ELR (cell line): ENCODE measurements around the gene BOC.
A peak's percentile ranks its signal among the peaks of the same experiment; 100 is the strongest.

Source experiments
- DNase-seq: peaks from one replicate; pipeline ENCODE4 v3.0.0-alpha.2; 2015; ENCODE audit warnings: low read depth

The BOC gene

DNA sequence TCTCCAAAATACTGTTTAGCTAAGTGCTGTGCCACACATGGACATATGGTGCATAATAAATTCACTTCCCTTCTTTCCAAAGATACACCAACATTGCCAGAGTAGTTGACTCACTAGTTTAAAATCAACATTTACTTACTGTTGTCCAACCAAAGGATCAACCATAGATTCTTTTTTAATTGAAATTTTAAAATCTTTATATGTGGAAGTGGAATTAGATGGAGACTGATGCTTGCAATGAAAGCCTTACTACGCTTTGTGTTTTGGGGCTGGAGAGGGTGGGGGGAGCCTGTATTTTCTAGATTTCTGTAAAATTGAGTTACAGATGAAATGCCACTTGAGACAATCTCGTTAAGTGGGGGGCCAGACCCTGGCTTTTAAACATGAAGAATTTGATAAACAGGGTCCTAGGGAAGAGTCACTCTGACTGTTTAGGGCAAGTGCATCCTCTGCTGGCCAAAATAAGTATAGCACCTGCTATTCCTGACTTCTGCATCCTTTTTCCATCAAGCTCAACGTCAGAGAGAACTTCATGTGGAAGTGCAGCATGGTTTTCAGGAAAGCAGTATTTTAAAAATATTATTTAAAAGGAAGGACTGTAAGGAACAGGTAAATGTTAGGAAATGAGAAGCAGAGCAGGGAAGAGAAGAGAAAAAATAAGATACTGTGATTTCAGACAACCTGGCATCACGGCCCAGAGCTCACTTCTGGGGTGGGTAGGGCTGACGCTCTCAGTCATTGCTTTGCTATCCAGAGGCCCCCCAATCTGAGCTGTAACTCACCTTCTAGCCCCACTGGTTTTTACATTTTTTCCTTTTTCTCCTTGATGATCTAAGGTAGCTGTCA, 76.7 kb downstream of the BOC start:
- peak; percentile 74 for DNase-seq

DNA sequence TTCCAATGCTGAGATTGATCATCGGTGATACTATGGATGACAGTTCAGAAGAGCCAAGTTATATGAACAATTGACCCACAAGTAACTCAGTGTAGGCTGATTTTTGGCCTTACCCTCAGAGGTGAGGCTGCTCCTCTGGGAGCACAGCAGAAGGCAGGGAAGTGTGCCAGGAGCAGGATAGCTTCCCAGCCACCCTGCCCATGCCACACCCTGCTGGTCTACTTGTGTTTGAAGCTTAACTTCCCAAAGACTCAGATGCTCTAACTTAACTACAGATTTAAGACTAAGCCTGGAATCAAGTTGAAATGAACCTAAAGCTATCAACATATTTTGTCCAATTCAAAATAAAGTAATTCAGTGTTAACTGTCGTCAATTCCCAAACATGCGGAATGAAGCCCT, 77.5 kb downstream of the BOC start:
- no peak for DNase-seq

DNA sequence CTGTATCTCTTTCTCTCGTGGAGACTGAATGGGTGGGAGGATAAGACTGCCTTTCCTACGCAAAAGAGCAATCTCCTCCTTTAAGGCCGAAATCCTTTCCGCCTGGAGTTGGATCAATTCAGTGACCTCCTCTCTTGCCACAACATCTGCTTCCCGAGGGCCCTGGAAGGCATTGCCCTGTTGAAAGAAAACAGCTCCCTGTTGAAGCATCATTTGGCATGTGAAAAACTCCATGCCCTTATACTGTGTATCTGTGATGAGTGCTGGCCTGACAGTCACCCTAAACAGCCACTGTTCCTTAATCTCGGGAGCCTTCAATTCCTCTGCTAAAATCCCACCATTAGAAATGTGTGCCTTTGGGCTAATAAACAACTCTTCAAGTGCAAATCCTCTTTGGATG, 80.2 kb downstream of the BOC start:
- DNase-seq = no peak

DNA sequence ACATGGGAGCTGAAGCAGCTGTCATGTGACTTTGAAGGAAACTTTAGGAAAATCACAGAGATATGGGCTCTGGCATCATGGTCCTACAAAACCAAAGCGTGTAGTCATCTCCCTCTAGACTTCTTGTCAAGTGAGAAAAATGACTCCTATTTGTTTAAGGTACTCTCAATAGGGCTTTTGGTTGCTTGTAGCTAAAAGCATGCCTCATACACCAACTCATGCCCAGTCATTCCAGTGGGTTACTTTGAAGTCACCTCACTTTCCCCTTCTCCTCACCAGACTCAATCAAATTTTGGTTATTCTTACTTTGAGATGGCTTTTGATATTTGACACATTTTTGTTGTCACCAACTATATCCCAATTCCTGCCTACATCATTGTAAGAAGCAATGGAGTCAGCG, 81.6 kb downstream of the BOC start:
- no peak for DNase-seq

DNA sequence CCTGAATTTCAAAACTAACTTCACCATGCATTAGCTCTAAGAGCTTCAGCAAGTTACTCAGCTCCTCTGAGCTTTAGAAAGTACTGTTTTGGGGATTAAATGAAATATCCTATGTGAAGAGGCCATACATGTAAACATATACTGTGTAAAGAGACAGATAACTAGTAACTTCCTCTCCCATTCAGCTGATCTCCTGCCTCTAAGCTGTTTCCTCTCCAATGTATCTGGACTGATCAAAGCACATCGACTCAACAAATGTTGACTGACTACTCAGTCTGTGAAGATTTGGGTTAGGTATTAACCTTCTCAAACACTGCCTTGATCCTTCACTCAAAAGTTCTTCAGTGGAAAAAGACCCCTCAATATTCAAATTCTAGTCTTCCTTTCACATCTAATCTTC, 82.0 kb downstream of the BOC start:
- no peak for DNase-seq

DNA sequence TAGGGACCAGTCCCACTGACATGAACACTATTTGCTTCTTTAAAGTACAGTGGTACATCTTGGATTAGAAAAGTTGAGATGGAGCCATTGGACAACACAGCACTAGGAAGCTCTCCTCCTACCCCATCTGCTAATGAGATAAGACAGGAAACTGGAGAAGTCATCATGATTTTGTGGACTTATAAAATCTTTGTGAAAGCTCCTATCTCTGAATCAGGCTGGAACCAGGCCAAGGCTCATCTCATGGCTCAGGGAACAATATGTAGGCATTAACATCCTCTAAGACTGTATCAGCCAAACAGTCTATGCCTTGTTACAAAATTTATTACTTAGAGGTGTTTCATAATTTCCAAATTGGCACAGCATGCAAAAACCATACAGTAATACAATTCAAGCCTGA, 84.1 kb downstream of the BOC start:
- no peak for DNase-seq

DNA sequence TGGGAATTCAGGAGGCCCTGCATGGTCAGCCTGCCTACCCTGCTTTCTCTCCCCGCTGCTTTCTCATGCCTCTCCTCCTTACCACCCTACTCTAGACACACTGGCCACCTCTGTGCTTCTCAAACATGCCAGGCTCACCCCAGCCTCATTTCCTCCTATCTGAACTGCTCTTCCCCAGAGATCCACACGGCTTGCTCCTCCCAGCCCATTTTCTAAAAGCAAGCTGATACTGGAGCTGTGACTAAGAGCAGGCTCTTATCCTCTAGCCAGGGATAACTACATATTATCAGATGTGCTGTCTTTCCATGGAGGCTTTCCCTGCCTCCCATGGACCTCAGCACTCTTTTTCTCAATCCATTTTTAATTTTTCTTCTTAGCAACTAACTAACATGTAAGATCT, 85.9 kb downstream of the BOC start:
- no peak for DNase-seq

DNA sequence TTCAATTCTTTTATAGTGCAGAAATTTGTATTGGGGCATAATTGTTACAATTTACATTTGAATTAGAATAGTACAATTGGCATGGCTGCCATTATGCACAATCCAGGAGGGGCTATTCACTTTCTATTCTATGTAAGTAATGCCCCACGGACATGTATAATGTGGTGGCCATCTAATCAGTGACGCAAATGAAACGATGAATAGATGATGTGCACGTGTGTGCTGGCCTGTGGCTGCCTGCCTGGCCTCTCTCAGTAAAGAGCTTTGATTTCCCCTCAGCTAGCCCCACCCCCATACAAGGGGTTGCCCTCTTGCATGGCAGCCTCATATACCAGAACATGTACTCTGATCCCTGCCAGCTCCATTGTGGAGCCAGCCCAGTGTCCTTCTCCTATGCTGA, 86.5 kb downstream of the BOC start:
- no peak for DNase-seq

DNA sequence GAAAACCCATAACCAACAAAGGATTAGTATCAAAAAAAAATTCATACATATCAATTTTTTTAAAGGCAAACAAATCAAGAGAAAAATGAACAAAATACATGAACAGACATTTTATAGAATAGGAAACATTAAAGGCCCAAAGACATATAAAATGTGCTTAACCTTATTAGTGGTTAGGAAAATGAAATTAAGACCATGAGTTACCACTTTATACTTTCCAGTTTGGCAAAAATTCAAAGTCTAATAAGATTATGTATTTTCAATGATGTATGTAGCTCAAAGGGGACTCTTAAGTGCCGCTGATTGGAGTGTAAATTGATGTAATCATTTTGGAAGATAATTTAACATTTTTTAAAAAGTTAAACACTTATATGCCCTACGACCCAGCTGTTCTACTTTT, 89.2 kb downstream of the BOC start:
- DNase-seq = no peak

DNA sequence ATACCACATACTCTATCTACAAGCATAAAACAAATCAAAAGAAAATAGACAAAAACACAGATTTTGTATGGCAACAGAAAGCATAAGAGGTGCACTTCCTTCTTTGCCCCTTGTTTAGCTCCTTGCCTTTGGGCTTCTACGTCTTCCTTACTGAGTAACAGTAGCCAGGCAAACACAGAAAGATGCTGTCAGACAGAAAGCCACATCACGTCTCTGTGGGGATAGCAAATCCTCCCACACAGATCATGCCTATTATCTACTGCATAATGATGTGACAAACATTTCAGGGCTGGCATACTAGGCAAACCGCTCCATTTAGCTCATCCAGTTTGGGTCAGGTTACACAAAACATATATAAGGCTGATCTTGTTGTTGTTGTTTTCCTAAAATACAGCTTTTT, 92.7 kb downstream of the BOC start:
- no peak for DNase-seq

DNA sequence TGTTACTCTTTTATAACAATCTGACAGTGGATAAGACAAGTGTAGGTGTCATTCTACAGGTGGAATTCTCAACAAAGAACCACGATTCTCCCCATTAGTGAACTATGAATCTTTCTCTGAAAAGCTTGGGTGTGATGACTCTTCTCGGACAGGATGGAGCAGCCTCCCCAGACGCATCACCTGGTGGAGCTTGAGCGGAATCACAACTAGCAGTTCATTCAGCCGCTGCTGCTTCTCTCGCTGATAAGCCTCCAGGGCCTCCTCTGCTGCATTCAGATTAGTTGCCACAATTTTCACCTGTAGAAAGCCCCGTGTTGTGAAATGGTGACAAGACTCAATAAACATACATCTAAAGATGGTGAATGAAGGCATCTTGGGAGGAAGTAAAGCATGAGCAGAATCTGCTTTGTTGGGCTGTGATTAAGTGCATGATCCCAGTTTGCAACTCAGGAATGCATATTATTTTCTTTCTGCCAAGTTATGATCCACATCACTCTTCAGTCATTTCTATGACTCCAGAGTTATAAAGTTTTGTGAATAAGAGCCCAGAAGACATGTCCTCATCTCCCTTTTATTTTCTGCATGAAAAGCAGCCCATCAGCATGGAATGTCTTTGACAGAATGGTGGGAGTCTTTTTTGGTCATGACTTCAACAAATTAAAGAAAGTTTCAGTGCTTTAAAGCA, 93.6 kb downstream of the BOC start:
- no peak for DNase-seq

DNA sequence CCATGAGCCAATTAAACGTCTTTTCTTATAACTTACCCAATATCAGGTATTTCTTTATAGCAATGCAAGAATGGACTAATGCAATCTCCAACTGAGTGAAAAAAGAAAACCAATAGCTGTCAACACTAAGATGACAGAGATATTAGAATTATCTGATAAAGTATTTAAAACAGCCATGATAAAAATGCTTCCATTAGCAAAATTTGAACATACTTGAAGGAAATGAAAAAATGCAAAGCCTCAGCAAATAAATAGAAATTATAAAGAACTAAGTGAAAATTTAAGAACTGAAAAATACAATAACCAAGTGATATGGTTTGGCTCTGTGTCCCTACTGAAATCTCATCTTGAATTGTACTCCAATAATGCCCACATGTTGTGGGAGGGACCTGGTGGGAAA, 99.6 kb downstream of the BOC start:
- DNase-seq = no peak

DNA sequence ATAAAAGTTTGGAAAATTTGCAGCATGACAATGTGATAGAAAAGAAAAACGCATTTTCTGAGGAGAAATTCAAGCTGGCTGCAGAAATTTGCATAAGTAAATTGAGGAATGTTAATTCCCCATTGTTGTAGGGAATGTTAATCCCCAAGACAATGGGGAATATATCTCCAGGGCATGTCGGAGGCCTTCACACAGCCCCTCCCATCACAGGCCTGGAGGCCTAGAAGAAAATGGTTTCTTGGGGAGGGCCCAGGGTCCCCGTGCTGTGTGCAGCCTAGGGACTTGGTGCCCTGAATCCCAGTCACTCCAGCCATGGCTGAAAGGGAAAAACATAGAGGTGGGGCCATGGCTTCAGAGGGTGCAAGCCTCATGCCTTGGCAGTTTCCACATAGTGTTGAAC, 101.1 kb downstream of the BOC start:
- DNase-seq = no peak

DNA sequence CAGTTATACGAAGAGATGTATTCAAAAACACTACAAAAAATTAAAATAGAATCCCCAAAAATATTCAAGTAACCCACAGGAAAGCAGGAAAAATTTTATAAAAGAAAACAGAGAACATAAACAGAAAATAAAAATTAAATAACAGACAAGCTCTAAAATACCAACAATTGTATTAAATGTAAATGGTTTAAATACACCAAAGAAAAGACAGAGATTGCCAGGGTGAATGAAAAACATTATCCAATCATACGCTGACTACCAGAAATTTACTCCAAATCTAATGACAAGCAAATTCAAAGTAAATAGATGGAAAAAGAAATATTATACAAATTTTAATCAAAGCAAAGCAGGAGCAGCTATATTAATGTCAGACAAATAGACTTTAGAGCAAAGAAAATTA, 103.6 kb downstream of the BOC start:
- no peak for DNase-seq

DNA sequence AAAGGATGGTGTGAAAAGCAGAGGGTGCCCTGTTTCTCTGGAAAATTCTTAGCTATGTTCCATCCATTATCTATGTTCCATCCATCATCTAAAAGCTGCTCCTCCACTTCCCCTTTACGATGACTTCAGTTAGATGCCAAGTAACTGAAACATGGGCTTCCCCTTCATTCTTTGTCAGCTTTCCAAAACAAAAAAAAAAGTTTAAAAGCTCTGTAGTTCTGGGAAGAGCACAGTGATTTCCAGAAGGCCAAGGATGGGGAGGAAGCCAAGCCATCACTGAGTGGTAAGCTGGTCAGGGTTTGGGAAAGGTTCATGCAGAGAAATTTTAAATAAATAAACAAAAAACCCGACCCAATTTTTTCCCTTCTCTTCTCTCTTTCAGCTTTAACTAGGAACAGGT, 118.4 kb downstream of the BOC start:
- DNase-seq = no peak

DNA sequence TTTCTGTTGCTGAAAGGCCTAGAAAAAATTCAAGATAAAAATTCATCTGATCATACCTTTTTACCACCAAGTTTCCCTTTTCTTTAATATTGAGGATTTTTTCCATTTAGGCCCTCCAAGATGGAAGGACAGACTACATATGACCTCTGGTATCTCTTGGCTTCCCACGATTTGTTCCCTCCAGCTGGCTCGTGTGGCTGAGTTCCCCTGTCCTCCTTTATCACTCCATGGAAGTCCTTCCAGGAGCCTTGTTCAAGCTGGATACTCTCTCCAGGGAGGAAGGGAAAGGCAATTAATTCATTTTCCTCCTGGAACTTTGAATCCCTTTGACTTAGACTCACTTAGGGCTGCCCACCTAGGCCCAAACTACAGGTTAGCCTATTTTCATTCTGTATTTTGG, 119.4 kb downstream of the BOC start:
- DNase-seq = no peak

DNA sequence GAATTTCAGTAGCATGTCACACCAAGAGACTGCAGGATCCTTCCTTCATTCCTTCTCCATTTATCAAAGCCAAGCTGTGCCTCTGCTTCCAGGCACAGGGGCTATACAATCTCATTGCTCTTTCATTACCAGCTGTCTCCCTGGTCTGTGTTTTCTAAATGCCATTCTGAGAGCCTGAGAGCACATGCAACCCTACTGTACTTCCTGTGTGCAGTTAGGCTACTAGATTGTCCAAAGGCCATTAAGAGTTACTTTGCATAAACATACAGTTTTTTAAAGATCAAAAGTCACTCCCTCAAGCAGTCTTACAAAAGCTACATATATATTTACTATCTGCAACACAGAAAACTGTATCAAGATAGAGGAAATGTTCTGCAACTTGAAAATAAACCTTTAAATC, 119.8 kb downstream of the BOC start:
- DNase-seq = no peak
